GM12875 (cell line): ENCODE data around the gene NFATC3.

Experiments used
- H3K4me3 ChIP-seq: one replicate; pipeline ENCODE4 v1.5.1; 2011; ENCODE audit warnings: low read depth, low read length, control low read depth
- TF ChIP-seq, protein P1 (sequence below): IDR thresholded peaks from 2 replicates; pipeline ENCODE4 v1.5.1; 2011; ENCODE audit warnings: low read depth, mild to moderate bottlenecking, control low read depth, inconsistent platforms, low read length, moderate library complexity, borderline replicate concordance; ENCODE audit not compliant: insufficient read depth

Gene NFATC3

DNA sequence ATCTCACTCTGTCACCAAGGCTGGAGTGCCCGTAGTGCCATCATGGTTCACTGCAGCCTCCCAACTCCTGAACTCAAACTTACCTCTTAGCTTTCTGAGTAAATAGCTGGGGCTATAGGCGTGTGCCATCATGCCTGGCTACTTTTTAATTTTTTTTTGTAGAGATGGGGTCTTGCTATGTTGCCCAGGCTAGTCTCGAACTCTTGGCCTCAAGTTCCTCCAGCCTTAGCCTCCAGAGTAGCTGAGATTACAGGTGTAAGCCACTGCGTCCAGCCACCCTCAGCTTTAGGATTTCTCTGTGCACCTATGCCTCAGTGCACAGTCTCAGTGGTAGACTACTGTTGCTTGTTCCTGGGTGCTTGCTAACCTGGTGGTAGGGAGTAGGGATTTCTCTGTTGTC is 184.6 kb downstream of the NFATC3 start:
- TF ChIP-seq, protein P1, sequence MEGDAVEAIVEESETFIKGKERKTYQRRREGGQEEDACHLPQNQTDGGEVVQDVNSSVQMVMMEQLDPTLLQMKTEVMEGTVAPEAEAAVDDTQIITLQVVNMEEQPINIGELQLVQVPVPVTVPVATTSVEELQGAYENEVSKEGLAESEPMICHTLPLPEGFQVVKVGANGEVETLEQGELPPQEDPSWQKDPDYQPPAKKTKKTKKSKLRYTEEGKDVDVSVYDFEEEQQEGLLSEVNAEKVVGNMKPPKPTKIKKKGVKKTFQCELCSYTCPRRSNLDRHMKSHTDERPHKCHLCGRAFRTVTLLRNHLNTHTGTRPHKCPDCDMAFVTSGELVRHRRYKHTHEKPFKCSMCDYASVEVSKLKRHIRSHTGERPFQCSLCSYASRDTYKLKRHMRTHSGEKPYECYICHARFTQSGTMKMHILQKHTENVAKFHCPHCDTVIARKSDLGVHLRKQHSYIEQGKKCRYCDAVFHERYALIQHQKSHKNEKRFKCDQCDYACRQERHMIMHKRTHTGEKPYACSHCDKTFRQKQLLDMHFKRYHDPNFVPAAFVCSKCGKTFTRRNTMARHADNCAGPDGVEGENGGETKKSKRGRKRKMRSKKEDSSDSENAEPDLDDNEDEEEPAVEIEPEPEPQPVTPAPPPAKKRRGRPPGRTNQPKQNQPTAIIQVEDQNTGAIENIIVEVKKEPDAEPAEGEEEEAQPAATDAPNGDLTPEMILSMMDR = no peak
- H3K4me3 ChIP-seq = no peak overlapping the region

DNA sequence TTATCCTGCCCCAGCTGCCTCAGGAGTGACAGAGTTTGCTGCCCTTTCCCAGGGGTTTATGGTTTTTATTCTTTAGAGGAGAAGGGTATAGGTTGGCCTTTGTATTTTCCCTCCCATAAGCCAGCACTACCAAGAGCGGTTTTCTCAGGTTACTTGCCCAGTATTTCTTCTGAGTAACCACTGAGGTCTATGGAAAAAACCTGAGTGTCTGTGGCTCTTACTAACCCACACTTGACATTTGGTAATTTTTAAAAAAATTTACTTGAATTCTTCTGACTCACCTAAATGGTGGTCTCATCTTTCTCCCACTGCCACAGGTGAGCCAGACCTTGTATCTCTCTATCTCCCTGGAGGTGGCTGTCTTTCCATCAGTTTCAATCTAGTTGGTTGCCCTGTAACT is 185.2 kb downstream of the NFATC3 start:
- TF ChIP-seq, protein P1 = no peak
- H3K4me3 ChIP-seq = no peak overlapping the region

DNA sequence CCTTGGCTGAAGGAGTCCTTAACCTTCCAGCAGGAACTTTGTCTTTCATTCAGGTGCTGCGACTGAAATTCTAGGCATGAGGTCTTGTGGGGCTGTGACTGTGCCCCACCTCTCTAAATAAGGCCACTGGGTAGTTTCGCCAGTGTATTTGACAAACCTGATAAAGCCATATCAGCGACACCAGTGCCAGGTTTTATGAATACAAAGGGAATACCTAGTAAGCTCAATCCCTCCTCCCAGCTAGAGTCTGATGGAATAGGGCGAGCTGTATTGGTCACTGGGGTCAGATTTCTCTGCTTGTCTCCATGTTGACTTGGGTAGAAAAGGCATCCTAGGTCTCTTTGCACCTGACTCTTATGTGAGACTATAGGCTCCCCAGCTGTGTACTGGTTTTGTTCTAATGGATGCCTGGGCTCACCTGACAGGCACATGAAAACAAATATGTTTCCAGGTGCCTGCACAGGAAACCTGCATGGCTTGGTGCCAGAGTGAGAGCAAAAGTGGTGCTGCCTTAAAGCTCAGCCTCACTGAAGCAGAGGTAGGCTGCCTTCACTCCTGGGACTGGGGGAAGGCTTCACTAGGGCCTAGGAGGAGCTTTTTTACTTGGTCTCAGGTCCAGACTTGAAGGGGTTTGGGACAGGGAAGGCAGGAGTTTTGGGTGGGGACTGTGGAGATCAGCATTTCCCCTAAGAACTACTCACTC is 187.5 kb downstream of the NFATC3 start:
- TF ChIP-seq, protein P1 = no peak
- H3K4me3 ChIP-seq = no peak overlapping the region

DNA sequence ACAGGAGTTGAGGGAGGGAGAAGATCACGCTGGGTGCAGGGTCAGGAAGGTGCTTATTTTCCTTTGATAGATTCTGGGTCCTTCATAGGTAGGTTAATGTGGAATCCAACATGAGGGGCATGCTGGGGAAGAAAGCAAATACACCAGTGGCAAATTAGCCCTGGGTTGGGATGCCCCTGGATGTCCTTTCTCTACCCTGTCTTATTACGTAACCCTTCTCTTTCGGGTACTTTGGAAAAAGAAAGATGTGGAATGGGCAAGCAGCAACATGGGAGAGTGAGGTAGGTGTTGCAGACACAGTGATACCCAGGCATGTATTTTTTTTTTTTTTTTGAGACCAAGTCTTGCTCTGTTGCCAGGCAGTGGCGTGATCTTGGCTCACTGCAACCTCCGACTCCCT is 188.3 kb downstream of the NFATC3 start:
- TF ChIP-seq, protein P1 = no peak
- H3K4me3 ChIP-seq = no peak overlapping the region

DNA sequence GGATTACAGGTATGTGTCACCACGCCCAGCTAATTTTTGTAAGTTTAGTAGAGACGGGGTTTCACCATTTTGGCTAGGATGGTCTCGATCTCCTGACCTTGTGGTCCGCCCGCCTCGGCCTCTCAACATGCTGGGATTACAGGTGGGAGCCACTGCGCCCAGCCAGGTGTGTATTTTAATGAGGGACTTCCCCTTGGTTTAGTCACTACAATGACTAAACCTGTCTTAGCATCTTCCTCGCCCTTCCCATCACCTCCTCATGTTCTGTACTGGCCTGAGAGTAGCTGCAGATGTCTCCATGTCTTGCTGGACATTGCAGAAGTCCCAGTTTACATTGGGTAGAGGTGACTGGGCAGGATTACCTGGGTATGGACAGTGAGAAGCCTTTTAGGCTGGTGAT is 188.7 kb downstream of the NFATC3 start:
- TF ChIP-seq, protein P1 = no peak
- H3K4me3 ChIP-seq = no peak overlapping the region

DNA sequence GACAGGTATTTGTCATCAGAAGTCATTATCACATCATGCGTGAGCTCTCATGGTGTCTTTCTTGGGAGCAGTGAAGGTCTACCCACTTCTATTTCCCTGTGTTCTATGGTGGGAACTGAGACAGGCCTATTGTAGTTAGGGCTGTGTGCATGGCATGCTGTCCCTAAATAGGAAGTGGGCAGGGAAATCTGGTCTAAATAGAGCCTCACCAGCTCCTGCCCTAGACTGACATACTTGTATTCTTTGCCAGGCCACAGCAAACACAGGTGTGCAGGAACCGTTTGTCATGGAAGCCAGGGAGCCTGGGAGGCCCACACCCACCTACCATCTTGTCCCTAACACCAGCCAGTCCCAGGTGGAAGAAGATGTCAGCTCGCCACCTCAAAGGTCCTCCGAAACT is 189.3 kb downstream of the NFATC3 start:
- TF ChIP-seq, protein P1 = no peak
- no peak overlapping the region for H3K4me3 ChIP-seq

DNA sequence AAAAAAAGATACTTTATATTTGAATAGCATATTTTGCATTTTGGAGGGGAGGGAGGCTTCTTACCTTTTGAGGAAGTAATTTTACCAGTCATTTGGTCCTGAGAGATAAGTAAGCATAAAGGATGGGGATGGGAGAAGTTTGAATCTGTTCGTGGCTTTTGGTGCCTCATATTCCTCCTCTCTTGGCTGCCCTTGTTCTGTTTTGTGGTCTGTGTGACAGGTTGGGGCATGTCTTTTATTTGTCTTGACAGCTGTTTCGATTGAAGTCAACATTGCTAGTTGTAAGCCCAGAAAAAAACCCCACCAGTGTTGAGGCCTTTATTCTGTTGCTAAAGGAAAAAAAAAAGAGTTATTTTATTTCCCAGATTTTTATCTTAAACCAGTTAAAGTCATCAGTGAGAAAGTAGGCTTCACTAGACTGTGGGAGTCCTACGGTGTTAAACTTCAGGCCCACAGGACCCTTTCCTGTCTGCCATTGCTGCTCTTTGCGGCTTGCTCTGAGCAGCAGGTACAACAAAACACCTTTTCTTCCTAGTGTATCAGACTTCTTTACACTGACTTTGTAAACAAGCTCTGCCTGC is 190.5 kb downstream of the NFATC3 start:
- TF ChIP-seq, protein P1 = no peak
- H3K4me3 ChIP-seq = no peak overlapping the region
